ENCODE data around the gene LDB1. TPM values are rescaled to one million over a fixed set of nuclear protein-coding genes. Genes with fewer than 3 reads are reported as not detected.

LDB1 gene, protein sequence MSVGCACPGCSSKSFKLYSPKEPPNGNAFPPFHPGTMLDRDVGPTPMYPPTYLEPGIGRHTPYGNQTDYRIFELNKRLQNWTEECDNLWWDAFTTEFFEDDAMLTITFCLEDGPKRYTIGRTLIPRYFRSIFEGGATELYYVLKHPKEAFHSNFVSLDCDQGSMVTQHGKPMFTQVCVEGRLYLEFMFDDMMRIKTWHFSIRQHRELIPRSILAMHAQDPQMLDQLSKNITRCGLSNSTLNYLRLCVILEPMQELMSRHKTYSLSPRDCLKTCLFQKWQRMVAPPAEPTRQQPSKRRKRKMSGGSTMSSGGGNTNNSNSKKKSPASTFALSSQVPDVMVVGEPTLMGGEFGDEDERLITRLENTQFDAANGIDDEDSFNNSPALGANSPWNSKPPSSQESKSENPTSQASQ
- total RNA-seq, result 19.3 and 21.8 TPM in 2 replicates

DNA sequence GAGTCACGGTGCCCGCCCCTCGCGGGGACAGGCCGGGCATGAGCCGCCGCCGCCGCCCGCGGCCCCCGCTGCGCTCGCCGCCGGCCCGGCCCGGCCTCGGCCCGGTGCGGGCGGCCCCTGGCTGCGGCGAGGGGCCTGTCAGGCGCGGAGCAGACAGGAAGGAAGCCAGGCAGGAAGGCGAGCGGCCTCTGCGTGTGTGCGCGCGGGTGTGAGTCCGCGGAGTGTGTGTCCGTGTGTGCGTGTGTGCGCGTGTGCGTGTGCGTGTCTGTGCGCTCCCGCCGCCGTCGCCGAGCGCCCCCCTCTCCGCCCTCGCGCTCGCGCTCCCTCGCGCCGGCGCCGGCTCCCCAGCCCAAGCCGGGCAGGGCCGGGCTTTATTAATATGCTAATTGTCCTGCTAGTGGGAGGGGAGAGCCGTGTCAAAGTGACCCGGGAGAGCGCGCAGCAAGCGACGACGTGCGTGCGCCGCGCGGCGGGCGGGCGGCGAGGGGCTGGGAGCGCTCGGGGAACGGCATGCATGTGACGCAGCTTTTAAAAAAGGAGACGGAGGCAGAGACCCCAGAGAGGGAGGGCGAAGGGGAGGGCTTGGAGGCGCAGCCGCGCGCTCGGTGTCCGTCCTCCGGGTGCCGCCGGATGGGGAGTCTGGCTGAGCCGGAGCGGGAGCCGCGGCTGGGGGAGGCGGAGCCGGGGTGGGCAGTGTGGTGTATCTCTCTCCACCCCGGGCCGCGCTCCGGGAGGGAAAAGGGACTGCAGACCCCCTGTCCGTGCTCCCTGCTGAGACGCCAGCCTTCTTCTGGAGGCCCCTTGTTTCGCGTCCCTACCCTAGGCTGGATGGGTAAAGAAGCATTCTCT lies at the start of gene LDB1:
TSS of gene LDB1 (minus strand) at position 227 of the 849 bp plus-strand sequence. CDS start 258 bp downstream, outside the sequence.

DNA sequence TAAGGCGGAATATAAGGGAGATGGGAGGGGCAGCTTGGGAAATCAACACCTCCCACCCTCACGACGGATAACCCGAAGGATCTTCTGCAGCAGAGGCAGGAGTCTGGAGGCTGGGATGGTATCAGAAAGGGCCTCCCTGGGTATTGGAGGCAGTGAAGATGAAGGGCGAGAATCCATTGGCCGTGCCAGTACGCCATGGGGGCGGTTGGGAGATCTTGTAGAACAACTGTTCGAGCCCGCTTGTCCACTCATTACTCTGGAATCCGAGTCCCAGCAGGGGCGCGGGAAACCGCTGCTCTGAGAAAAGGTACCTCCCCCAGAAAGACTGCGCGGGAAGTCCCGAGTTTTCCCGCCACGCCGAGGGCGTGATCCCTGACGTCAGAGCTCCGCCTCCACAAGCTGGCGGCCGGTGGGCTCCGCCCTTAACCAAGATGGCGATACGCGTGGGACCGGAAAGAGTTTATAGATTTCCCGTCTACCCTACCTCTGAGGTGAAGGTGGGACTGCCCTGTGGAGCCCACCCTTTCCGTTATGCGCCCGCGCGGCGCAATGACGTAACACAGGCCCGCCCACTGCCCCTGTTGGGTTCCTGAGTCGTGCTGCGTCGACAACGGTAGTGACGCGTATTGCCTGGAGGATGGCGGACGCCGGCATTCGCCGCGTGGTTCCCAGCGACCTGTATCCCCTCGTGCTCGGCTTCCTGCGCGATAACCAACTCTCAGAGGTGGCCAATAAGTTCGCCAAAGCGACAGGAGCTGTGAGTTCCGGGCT lies 31.8 kb upstream of the LDB1 start, which contains the start of gene NOLC1:
TSS of gene NOLC1 (plus strand) at position 616 of the 771 bp plus-strand sequence. CDS start at position 638, 22 bp downstream.

DNA sequence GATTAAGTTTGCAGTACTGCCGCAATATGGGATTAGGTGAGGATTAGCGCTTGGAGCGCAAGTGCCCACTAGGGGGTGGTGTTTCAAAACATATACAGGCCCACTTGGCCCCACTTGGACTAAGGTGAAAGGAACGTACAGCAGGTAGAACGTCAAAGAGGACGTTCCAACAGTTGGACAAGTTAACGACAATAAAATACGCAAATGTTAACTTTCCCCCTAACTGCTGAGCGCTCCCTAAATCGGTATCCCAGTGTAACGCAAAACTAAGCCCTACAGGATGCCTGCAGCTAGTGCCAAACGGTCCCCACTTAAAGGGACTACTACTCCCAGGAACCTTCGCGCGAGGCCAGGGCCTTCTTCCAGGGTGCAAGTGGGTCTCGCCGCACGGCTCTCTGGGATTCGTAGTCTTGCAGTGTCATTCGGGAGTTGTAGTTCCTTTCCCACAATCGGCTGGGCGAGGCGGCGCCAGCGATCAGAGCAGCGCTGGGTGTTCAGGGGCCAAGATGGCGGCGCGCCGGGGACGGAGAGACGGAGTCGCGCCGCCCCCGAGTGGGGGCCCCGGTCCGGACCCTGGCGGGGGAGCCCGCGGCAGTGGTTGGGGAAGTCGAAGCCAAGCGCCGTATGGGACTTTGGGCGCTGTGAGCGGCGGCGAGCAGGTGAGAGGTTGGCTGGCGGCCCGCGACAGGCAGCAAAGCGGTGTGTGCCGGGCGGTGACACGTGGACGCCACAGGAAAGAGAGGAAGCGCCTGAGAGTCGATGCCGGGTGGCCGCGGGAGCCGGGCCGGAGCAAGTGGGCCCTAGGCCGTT lies 12.6 kb upstream of the LDB1 start, which contains the start of gene PPRC1:
TSS of gene PPRC1 (plus strand) at position 478 of the 810 bp plus-strand sequence. CDS start at position 507, 29 bp downstream.

DNA sequence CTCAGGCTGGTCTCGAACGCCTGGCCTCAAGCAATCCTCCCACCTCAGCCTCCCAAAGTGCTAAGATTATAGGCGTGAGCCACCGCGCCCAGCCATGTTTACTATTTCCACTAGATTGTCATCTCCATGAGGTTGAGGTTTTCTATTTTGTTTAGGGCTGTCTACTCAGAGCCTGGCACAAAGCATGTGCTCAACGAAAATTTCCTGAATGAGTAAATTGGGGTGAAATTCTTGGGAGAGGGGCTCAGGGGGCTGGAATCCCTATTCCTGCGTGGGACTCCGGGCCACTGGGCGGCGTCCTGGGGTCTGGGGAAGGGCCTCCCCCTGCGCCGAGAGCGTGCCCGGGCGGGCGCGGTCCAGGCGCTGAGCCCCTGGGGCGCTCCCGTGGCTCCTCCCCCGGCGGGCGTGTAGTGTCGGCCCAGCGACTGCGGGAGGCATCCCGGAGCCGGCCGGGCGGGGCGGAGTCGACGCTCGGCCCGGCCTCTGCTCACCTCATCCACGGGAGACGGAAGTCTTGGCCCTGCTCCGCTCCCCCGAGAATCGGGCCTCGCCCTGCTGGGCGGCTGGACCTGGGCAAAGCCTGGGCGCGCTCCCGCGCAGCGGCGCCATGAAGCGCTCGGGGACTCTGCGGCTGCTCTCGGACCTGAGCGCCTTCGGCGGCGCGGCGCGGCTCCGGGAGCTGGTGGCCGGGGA lies 55.2 kb downstream of the LDB1 start, which contains the start of gene HPS6:
TSS of gene HPS6 (plus strand) at position 482 of the 693 bp plus-strand sequence. CDS start at position 608, 126 bp downstream.

Other genes starting within 250 kb of the LDB1 start
- gene ARMH3, start 64.2 kb downstream of the LDB1 start, total RNA-seq, result 8.2 and 10.7 TPM in 2 replicates
- 32.0 and 36.5 TPM in 2 replicates for gene HPS6, start 55.0 kb downstream of the LDB1 start, total RNA-seq
- 12.7 and 15.2 TPM in 2 replicates for gene PPRC1, start 12.7 kb upstream of the LDB1 start, total RNA-seq
- gene NOLC1, start 32.0 kb upstream of the LDB1 start, total RNA-seq, result 42.4 and 42.7 TPM in 2 replicates
- not detected in 2 replicates for gene ELOVL3, start 105.9 kb upstream of the LDB1 start, total RNA-seq
- gene PITX3, start 121.1 kb upstream of the LDB1 start, total RNA-seq, result not detected in 2 replicates
- 51.6 and 52.5 TPM in 2 replicates for gene GBF1, start 125.2 kb upstream of the LDB1 start, total RNA-seq